HepG2 (cell line): ENCODE results near the gene HID1.

ENCODE experiments used
- ATF7 ChIP-seq, 2 experiments: fragments of 450-650 bp in 1 of 2; sonication (generic) in 1 of 2; formaldehyde crosslinking in 1 of 2; IDR thresholded peaks; 2 replicates each; pipeline versions ENCODE4 v1.4.0 to v1.6.1; 2016 to 2020; ENCODE audit warnings: antibody characterized with exemption in 1 of 2, mild to moderate bottlenecking in 1 of 2, missing genetic modification reagents in 1 of 2
- CTCF ChIP-seq: sonication (generic); formaldehyde crosslinking; IDR thresholded peaks from 2 replicates; pipeline ENCODE4 v1.5.0; 2020; ENCODE audit warnings: mild to moderate bottlenecking, missing genetic modification reagents, moderate library complexity
- HMG20B ChIP-seq: conservative IDR thresholded peaks from 2 replicates; pipeline ENCODE4 v1.6.1; 2016; ENCODE audit warnings: missing genetic modification reagents, missing compliant biosample characterization
- MAFF ChIP-seq: IDR thresholded peaks from 2 replicates; pipeline ENCODE4 v1.6.1; 2011; ENCODE audit warnings: low read depth, low read length, improper control_type of control experiment
- RBFOX2 ChIP-seq: fragments of 200-400 bp; formaldehyde crosslinking; IDR thresholded peaks from 2 replicates; pipeline ENCODE4 v1.6.1; 2017; ENCODE audit warnings: low read depth, mild to moderate bottlenecking, low read length
- SKI ChIP-seq: fragments of 450-650 bp; IDR thresholded peaks from one replicate; pipeline ENCODE4 v1.6.1; 2018; ENCODE audit warnings: mild to moderate bottlenecking; ENCODE audit not compliant: partially characterized antibody
- YY1 ChIP-seq: IDR thresholded peaks from 2 replicates; pipeline ENCODE4 v1.6.1; 2011; ENCODE audit warnings: low read length, low read depth, moderate library complexity, mild to moderate bottlenecking; ENCODE audit not compliant: insufficient read depth, insufficient replicate concordance
- ZBTB7A ChIP-seq: sonication (generic); formaldehyde crosslinking; IDR thresholded peaks from 2 replicates; pipeline ENCODE4 v1.8.0; 2022; ENCODE audit warnings: mild to moderate bottlenecking, missing genetic modification reagents
- ZFX ChIP-seq: sonication (generic); formaldehyde crosslinking; IDR thresholded peaks from 2 replicates; pipeline ENCODE4 v1.4.0; 2020; ENCODE audit warnings: mild to moderate bottlenecking, low read depth, missing genetic modification reagents, moderate library complexity
- ZNF224 ChIP-seq: sonication (generic); formaldehyde crosslinking; IDR thresholded peaks from 2 replicates; pipeline ENCODE4 v1.5.0; 2020; ENCODE audit warnings: mild to moderate bottlenecking, missing genetic modification reagents
- TF ChIP-seq, protein P1 (sequence below), 2 experiments: IDR thresholded peaks; 2 replicates each; pipeline ENCODE4 v1.6.1; 2011 to 2012; ENCODE audit warnings: low read length in 2 of 2, borderline replicate concordance in 1 of 2, low read depth in 1 of 2, mild to moderate bottlenecking in 1 of 2, moderate library complexity in 1 of 2

GRCh38 chr17:74964988-74965622 is 7.5 kb downstream of the HID1 start:
- TF ChIP-seq ZFX (CRISPR knock-in tag), result no peak
- no peak for TF ChIP-seq MAFF
- TF ChIP-seq ZNF224 (CRISPR knock-in tag), result no peak
- no peak for TF ChIP-seq CTCF
- no peak for TF ChIP-seq ZBTB7A (CRISPR knock-in tag)
- TF ChIP-seq YY1, result no peak
- TF ChIP-seq ATF7 (IDR thresholded peaks at IDR 0.05), result no peak
- TF ChIP-seq ATF7 (CRISPR knock-in tag; IDR thresholded peaks at IDR 0.05), result no peak
- no peak for TF ChIP-seq RBFOX2
- no peak for TF ChIP-seq HMG20B (CRISPR knock-in tag)
- TF ChIP-seq, protein P1, sequence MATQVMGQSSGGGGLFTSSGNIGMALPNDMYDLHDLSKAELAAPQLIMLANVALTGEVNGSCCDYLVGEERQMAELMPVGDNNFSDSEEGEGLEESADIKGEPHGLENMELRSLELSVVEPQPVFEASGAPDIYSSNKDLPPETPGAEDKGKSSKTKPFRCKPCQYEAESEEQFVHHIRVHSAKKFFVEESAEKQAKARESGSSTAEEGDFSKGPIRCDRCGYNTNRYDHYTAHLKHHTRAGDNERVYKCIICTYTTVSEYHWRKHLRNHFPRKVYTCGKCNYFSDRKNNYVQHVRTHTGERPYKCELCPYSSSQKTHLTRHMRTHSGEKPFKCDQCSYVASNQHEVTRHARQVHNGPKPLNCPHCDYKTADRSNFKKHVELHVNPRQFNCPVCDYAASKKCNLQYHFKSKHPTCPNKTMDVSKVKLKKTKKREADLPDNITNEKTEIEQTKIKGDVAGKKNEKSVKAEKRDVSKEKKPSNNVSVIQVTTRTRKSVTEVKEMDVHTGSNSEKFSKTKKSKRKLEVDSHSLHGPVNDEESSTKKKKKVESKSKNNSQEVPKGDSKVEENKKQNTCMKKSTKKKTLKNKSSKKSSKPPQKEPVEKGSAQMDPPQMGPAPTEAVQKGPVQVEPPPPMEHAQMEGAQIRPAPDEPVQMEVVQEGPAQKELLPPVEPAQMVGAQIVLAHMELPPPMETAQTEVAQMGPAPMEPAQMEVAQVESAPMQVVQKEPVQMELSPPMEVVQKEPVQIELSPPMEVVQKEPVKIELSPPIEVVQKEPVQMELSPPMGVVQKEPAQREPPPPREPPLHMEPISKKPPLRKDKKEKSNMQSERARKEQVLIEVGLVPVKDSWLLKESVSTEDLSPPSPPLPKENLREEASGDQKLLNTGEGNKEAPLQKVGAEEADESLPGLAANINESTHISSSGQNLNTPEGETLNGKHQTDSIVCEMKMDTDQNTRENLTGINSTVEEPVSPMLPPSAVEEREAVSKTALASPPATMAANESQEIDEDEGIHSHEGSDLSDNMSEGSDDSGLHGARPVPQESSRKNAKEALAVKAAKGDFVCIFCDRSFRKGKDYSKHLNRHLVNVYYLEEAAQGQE (IDR thresholded peaks at IDR 0.05; ENCODE audit: borderline replicate concordance in 1 of 2, low read depth in 1 of 2, low read length in 2 of 2), result no peak
- no peak for TF ChIP-seq SKI
